ENCODE measurements around the gene GPS2.

DNA sequence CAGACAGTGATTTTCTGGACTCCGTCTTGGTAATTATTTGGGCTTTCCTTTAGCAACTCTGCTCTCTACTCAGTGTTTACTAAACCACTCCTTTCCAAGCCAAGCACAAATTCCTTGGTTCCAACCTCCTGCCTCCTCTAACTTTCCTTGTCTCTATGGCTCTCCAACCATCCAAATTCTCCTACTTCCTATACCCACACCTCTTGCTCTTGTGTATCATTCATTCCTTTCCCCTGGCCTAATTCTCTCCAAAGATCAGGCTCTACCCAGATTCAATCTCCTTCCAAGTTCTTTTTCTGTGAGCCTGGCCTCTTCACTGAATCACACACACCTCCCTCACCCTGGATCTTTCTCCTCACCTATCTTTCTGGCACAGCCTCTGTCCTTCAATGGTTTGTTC lies 12.8 kb upstream of the GPS2 start:
- TF ChIP-seq, protein P1, sequence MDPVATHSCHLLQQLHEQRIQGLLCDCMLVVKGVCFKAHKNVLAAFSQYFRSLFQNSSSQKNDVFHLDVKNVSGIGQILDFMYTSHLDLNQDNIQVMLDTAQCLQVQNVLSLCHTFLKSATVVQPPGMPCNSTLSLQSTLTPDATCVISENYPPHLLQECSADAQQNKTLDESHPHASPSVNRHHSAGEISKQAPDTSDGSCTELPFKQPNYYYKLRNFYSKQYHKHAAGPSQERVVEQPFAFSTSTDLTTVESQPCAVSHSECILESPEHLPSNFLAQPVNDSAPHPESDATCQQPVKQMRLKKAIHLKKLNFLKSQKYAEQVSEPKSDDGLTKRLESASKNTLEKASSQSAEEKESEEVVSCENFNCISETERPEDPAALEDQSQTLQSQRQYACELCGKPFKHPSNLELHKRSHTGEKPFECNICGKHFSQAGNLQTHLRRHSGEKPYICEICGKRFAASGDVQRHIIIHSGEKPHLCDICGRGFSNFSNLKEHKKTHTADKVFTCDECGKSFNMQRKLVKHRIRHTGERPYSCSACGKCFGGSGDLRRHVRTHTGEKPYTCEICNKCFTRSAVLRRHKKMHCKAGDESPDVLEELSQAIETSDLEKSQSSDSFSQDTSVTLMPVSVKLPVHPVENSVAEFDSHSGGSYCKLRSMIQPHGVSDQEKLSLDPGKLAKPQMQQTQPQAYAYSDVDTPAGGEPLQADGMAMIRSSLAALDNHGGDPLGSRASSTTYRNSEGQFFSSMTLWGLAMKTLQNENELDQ (tag by site-specific recombination; IDR thresholded peaks at IDR 0.05; ENCODE audit: low read depth): no peak
- TF ChIP-seq ZNF311 (tag by site-specific recombination; IDR thresholded peaks at IDR 0.05; ENCODE audit: borderline replicate concordance) (no peak), ZNF549 (tag by site-specific recombination; IDR thresholded peaks at IDR 0.05) (no peak), ZNF521 (tag by site-specific recombination; IDR thresholded peaks at IDR 0.05) (no peak), ZNF510 (tag by site-specific recombination; IDR thresholded peaks at IDR 0.05; ENCODE audit: insufficient replicate concordance) (no peak), ZNF202 (tag by site-specific recombination; IDR thresholded peaks at IDR 0.05; ENCODE audit: borderline replicate concordance) (no peak), ZNF629 (tag by site-specific recombination; IDR thresholded peaks at IDR 0.05) (no peak), BCL11B (tag by site-specific recombination; IDR thresholded peaks at IDR 0.05; ENCODE audit: low read depth) (no peak), YY1 (tag by site-specific recombination; IDR thresholded peaks at IDR 0.05) (no peak)
- TF ChIP-seq, protein P2, sequence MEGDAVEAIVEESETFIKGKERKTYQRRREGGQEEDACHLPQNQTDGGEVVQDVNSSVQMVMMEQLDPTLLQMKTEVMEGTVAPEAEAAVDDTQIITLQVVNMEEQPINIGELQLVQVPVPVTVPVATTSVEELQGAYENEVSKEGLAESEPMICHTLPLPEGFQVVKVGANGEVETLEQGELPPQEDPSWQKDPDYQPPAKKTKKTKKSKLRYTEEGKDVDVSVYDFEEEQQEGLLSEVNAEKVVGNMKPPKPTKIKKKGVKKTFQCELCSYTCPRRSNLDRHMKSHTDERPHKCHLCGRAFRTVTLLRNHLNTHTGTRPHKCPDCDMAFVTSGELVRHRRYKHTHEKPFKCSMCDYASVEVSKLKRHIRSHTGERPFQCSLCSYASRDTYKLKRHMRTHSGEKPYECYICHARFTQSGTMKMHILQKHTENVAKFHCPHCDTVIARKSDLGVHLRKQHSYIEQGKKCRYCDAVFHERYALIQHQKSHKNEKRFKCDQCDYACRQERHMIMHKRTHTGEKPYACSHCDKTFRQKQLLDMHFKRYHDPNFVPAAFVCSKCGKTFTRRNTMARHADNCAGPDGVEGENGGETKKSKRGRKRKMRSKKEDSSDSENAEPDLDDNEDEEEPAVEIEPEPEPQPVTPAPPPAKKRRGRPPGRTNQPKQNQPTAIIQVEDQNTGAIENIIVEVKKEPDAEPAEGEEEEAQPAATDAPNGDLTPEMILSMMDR (tag by site-specific recombination; IDR thresholded peaks at IDR 0.05): no peak

Data from HEK293 (cell line).